RWPE1 (cell line): ENCODE measurements around the gene IFI44.

Experiments used
- CTCF ChIA-PET: fragments of 350-600 bp; sonication (Branson Sonifier 250); formaldehyde crosslinking; extraction: SDS; loops from one replicate; lab custom pipeline; 2021; lab: Yijun Ruan, JAX
- POLR2A ChIA-PET: fragments of 400-600 bp; formaldehyde crosslinking; extraction: SDS; loops from one replicate; lab custom pipeline; 2020; ENCODE audit warnings: antibody characterized with exemption; ENCODE audit not compliant: low non-redundant PET; lab: Yijun Ruan, JAX
- DNase-seq: peaks from one replicate; pipeline ENCODE4 v3.0.0; 2012; ENCODE audit warnings: low spot score
- H3K27ac ChIP-seq: fragments of 450-650 bp; 2 replicates; pipeline ENCODE4 v1.5.1; 2017
- TF ChIP-seq, protein P1 (sequence below): fragments of 450-650 bp; conservative IDR thresholded peaks from 2 replicates; pipeline ENCODE4 v1.5.1; 2017; ENCODE audit warnings: low read depth, mild to moderate bottlenecking

Gene IFI44

DNA sequence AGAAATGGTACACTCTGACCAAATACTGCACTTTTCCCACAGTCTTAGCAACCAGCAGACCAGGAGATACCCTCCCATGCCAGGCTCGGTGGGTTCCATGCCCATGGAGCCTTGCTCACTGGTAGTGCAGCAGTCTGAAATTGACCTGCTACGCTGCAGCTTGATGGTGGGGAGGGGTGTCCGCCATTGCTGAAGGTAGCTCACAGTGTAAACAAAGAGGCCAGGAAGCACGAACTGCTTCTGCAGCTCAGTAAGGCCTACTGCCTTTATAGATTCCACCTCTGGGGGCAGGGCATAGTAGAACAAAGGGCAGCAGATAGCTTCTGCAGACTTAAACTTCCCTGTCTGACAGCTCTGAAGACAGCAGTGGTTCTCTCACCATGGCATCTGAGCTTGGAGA, 41.7 kb upstream of the IFI44 start:
- POLR2A ChIA-PET, result no interaction called here

DNA sequence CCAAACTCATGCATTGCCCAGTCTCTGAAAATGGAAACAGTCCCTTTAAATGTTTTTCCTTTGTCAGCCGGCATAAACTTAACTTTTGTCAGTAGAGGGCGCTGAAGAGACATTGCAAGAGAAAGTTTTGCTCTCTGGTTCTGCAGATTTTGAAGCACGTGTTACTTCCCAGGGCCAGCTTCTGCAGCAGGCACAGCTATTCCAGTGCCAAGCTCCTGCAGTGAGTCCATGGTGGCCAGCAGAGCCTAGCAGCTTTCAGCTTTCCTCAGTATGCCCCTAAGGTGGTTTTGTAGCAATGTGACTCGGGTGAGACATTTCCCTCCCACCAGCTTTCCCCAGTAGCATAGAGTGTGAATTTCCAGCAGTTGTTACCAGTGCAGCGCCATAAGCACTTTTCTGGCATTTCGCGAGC, 32.0 kb upstream of the IFI44 start:
- DNase-seq, result peak; percentile 46
- ChIA-PET POLR2A (interaction anchor here (0.5 kb wide), 1 partner anchor 18 kb away, joined by 3 read pairs; no protein-coding TSS in a partner anchor), CTCF (interaction anchor here (0.6 to 1.3 kb wide), 23 partner anchors 9 to 700 kb away, joined by 3 to 10 read pairs (median 3); partner anchors contain the start of gene IFI44)

More for the DNA sequence above, 41.7 kb upstream of the IFI44 start:
- no peak for DNase-seq
- no peak overlapping the region for H3K27ac ChIP-seq
- CTCF ChIA-PET, result interaction anchor here (0.6 to 3.0 kb wide), 6 partner anchors 9 to 476 kb away, joined by 3 to 36 read pairs (median 4); no protein-coding TSS in a partner anchor
- TF ChIP-seq, protein P1, sequence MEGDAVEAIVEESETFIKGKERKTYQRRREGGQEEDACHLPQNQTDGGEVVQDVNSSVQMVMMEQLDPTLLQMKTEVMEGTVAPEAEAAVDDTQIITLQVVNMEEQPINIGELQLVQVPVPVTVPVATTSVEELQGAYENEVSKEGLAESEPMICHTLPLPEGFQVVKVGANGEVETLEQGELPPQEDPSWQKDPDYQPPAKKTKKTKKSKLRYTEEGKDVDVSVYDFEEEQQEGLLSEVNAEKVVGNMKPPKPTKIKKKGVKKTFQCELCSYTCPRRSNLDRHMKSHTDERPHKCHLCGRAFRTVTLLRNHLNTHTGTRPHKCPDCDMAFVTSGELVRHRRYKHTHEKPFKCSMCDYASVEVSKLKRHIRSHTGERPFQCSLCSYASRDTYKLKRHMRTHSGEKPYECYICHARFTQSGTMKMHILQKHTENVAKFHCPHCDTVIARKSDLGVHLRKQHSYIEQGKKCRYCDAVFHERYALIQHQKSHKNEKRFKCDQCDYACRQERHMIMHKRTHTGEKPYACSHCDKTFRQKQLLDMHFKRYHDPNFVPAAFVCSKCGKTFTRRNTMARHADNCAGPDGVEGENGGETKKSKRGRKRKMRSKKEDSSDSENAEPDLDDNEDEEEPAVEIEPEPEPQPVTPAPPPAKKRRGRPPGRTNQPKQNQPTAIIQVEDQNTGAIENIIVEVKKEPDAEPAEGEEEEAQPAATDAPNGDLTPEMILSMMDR, result no peak

DNA sequence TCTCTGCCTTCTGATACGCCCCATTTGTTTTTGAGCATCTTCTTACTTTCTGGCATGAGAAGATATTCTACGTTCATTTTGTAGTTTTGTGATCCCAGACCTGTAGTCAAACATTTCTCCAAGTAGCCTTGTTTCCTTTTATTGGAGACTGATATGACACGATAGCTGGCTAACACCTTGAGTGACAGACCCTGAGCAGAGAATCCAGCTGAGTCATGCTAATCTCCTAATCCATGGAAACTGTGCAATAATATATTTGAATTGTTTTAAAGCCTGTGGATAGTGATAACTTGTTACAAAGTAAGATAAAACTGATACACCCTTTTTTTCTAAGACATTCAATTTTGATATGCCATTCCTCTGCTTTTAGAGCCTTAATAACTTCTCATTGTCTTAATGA, 30.6 kb upstream of the IFI44 start:
- ChIA-PET POLR2A (no interaction called here), CTCF (interaction anchor here (0.5 kb wide), 1 partner anchor 384 kb away, joined by 3 read pairs; no protein-coding TSS in a partner anchor)
- TF ChIP-seq, protein P1, result no peak
- no peak for DNase-seq
- peak overlapping the region; percentile 35; the same call in 1 of the 2 replicates for H3K27ac ChIP-seq

More for the DNA sequence above, 32.0 kb upstream of the IFI44 start:
- no peak overlapping the region for H3K27ac ChIP-seq
- TF ChIP-seq, protein P1, result peak; percentile 84

DNA sequence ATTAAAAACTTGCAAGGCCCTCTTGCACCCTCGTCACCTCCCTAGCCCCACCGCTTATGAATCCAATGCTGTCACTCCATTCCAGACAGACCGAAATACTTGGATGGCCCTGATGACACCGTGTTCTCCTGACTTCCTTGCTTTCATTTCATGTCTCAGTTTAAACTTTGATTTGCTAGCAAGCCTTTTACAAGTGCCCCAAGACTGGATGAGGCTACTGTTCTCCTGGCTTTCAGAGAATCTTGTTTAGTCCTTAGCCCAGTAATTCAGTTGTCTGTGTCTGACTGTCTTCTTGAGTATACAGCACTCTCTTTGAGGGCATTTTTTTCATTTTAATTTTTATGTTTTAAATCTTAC, 30.2 kb upstream of the IFI44 start:
- TF ChIP-seq, protein P1, result no peak
- H3K27ac ChIP-seq, result peak overlapping the region; percentile 35; the same call in 1 of the 2 replicates
- POLR2A ChIA-PET, result no interaction called here
- CTCF ChIA-PET, result interaction anchor here (0.5 kb wide), 1 partner anchor 384 kb away, joined by 3 read pairs; no protein-coding TSS in a partner anchor
- peak; percentile 1 for DNase-seq

DNA sequence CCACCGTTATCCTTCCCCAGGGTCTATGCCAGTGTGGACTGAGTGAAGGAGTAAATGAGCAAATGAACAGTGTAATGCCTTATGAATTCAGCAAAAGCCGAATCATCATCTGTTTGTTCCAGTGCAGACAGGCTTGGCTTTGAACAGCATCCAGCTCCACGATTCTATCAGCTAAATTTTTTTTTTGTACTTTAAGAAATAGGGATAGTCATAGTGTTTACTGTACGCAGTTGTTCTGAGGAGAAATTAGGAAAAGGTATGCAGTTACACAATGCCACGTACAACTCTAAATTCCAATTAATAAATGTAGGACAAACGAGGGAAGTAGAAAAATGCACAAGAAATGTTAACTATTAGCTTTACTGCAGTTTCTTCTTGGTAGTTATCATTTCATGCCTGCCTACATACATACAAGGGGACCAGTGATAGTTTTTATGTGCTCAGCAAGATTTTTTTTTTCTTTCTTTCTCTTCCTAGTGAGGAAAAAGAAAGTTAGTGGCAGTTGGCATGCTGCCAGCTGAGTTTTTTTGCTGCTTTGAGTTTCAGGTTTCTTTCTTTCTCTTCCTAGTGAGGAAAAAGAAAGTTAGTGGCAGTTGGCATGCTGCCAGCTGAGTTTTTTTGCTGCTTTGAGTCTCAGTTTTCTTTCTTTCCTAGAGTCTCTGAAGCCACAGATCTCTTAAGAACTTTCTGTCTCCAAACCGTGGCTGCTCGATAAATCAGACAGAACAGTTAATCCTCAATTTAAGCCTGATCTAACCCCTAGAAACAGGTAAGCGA, 29.6 kb upstream of the IFI44 start, which contains the start of gene IFI44L:
TSS of gene IFI44L (plus strand) at position 646 of the 777 bp plus-strand sequence. CDS start 7,468 bp downstream, outside the sequence.
- DNase-seq, result peak; percentile 12
- H3K27ac ChIP-seq, result peak within 1 kb of the TSS; percentile 73
- TF ChIP-seq, protein P1, result no peak
- POLR2A ChIA-PET, result no interaction called here
- CTCF ChIA-PET, result interaction anchor here (0.8 kb wide), 1 partner anchor 1057 kb away, joined by 3 read pairs; no protein-coding TSS in a partner anchor

DNA sequence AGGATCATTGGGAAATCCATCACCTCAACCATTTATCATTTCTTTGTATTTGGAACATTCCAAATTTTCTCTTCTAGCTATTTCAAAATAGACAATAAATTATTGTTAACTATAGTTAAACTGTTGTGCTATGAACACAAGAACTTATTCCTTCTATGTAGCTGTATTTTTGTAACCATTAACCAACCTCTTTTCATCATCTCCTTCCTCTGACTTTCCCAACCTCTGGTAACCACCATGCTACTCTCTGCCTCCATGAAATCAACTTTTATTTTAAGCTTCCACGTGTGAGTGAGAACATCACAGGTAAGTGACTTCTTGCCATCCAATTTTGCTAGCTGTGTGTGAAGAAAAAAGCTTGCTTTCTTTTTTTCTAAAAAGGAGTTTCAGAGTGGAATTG, 29.0 kb upstream of the IFI44 start:
- CTCF ChIA-PET, result interaction anchor here (0.8 kb wide), 1 partner anchor 1057 kb away, joined by 3 read pairs; no protein-coding TSS in a partner anchor
- DNase-seq, result no peak

More for the DNA sequence above, 29.0 kb upstream of the IFI44 start:
- TF ChIP-seq, protein P1, result no peak
- POLR2A ChIA-PET, result no interaction called here
- no peak overlapping the region for H3K27ac ChIP-seq
